GM23338 (cell line): ENCODE data around the gene ALKAL2. TPM values are rescaled to one million over a fixed set of nuclear protein-coding genes. Genes with fewer than 3 reads are reported as not detected.

Source experiments
- ATAC-seq: fragments of 200-7000 bp; cut with Tn5 transposase; 3 replicates; pipeline ENCODE4 v1.9.1; 2020
- DNase-seq: peaks from one replicate; pipeline ENCODE4 v3.0.0-alpha.2; 2015; ENCODE audit warnings: low spot score
- H2AFZ ChIP-seq: fragments of 200-600 bp; sonication (generic); 2 replicates; pipeline ENCODE4 v1.8.0; 2016; ENCODE audit warnings: antibody characterized with exemption, mild to moderate bottlenecking, moderate library complexity
- H3F3A ChIP-seq: fragments of 200-600 bp; sonication (generic); replicated peaks from 2 replicates; pipeline ENCODE4 v1.8.0; 2017; ENCODE audit warnings: antibody characterized with exemption, mixed run types, low read depth
- H3K27ac ChIP-seq: fragments of 200-600 bp; sonication (generic); 2 replicates; pipeline ENCODE4 v1.6.1; 2016; ENCODE audit warnings: low read depth
- H3K27me3 ChIP-seq: fragments of 200-600 bp; sonication (generic); 2 replicates; pipeline ENCODE4 v1.8.0; 2016; ENCODE audit warnings: mild to moderate bottlenecking, mixed run types, moderate library complexity; ENCODE audit not compliant: insufficient read depth
- H3K36me3 ChIP-seq: fragments of 200-600 bp; sonication (generic); 2 replicates; pipeline ENCODE4 v1.8.0; 2016; ENCODE audit warnings: mild to moderate bottlenecking; ENCODE audit not compliant: insufficient read depth
- H3K4me1 ChIP-seq: fragments of 200-600 bp; sonication (generic); 2 replicates; pipeline ENCODE4 v1.8.0; 2016; ENCODE audit warnings: mild to moderate bottlenecking, moderate library complexity; ENCODE audit not compliant: insufficient read depth
- H3K4me2 ChIP-seq: fragments of 200-600 bp; sonication (generic); 2 replicates; pipeline ENCODE4 v1.7.1; 2017; ENCODE audit warnings: mixed run types
- H3K4me3 ChIP-seq: fragments of 200-600 bp; sonication (generic); 2 replicates; pipeline ENCODE4 v1.6.1; 2016; ENCODE audit warnings: mixed run types
- H3K79me2 ChIP-seq: fragments of 200-600 bp; sonication (generic); replicated peaks from 2 replicates; pipeline ENCODE4 v1.8.0; 2017; ENCODE audit warnings: mild to moderate bottlenecking; ENCODE audit not compliant: insufficient read depth
- H3K9me2 ChIP-seq: fragments of 200-600 bp; sonication (generic); 2 replicates; pipeline ENCODE4 v1.8.0; 2017; ENCODE audit not compliant: insufficient read depth
- H4K20me1 ChIP-seq: fragments of 200-600 bp; sonication (generic); replicated peaks from 2 replicates; pipeline ENCODE4 v1.8.0; 2017; ENCODE audit warnings: mild to moderate bottlenecking; ENCODE audit not compliant: insufficient read depth
- H3K27ac Mint-ChIP-seq: 2 replicates; pipeline ENCODE4 v1.8.0; 2020; ENCODE audit warnings: inconsistent platforms, mild to moderate bottlenecking, moderate library complexity, mixed read lengths
- H3K27me3 Mint-ChIP-seq: 3 replicates; pipeline ENCODE4 v1.8.0; 2022; ENCODE audit warnings: low read depth, mild to moderate bottlenecking, moderate library complexity, mixed read lengths, inconsistent platforms; ENCODE audit not compliant: insufficient read depth, poor library complexity
- H3K36me3 Mint-ChIP-seq: 3 replicates; pipeline ENCODE4 v1.8.0; 2021; ENCODE audit warnings: low read depth, mild to moderate bottlenecking, inconsistent platforms, moderate library complexity, mixed read lengths
- H3K4me1 Mint-ChIP-seq: 3 replicates; pipeline ENCODE4 v1.8.0; 2020; ENCODE audit warnings: mild to moderate bottlenecking, inconsistent platforms, mixed read lengths
- H3K4me3 Mint-ChIP-seq: 3 replicates; pipeline ENCODE4 v1.8.0; 2021; ENCODE audit warnings: moderate library complexity, mild to moderate bottlenecking, inconsistent platforms, mixed read lengths
- H3K9me3 Mint-ChIP-seq: 3 replicates; pipeline ENCODE4 v1.8.0; 2020; ENCODE audit warnings: moderate library complexity, mild to moderate bottlenecking, inconsistent platforms, mixed read lengths
- ETS1 ChIP-seq: IDR thresholded peaks from 2 replicates; pipeline ENCODE4 v1.6.1; 2016; ENCODE audit warnings: antibody characterized with exemption
- EZH2phosphoT487 ChIP-seq: fragments of 200-600 bp; sonication (generic); IDR thresholded peaks from one replicate; pipeline ENCODE4 v1.8.1; 2018; ENCODE audit warnings: antibody characterized with exemption; ENCODE audit not compliant: unreplicated experiment
- NANOG ChIP-seq: IDR thresholded peaks from 2 replicates; pipeline ENCODE4 v1.6.1; 2016; ENCODE audit warnings: antibody characterized with exemption, borderline replicate concordance
- POLR2AphosphoS5 ChIP-seq: IDR thresholded peaks from 2 replicates; pipeline ENCODE4 v1.6.1; 2016; ENCODE audit warnings: antibody characterized with exemption, low read depth
- REST ChIP-seq: IDR thresholded peaks from one replicate; pipeline ENCODE4 v1.6.1; 2018; ENCODE audit warnings: antibody characterized with exemption; ENCODE audit not compliant: unreplicated experiment
- STAT1 ChIP-seq: IDR thresholded peaks from one replicate; pipeline ENCODE4 v1.6.1; 2016; ENCODE audit warnings: antibody characterized with exemption; ENCODE audit not compliant: unreplicated experiment
- ZNF114 ChIP-seq: fragments of 250-450 bp; sonication (Bioruptor Pico); IDR thresholded peaks from 2 replicates; pipeline ENCODE4 v1.5.0; 2020; ENCODE audit warnings: mild to moderate bottlenecking, moderate library complexity
- ZNF331 ChIP-seq: fragments of 250-450 bp; sonication (Bioruptor Pico); IDR thresholded peaks from 2 replicates; pipeline ENCODE4 v1.5.0; 2020; ENCODE audit warnings: low read depth, mild to moderate bottlenecking, moderate library complexity
- ZNF462 ChIP-seq: fragments of 250-450 bp; sonication (Bioruptor Pico); IDR thresholded peaks from 2 replicates; pipeline ENCODE4 v1.5.0; 2020; ENCODE audit warnings: mild to moderate bottlenecking, moderate library complexity
- polyA plus RNA-seq: library from polyadenylated mRNA; unstranded; fragments of >200 nt; fragmentation: Nextera tagmentation; extraction: Ambion mirVana; gene quantifications from 2 replicates; pipeline ENCODE4 v1.2.1, GENCODE V29; 2016
- total RNA-seq: library from RNA; depleted of rRNA; stranded (reverse); fragments of >200 nt; shearing (Covaris generic); gene quantifications from 2 replicates; pipeline ENCODE4 v1.2.3, GENCODE V29; 2014

The ALKAL2 gene
- total and polyA plus RNA-seq, 2 experiments from 2014 or later, result 6.4 to 12.1 TPM

- H3K27me3 ChIP-seq, result no peaks in the 10 kb centered on the region
- no peak for ATAC-seq
- H3K4me1 ChIP-seq, result no peaks in the 10 kb centered on the region
- no peak overlapping the region for H3K27ac Mint-ChIP-seq
- peaks cover 11% of the 10 kb centered on the region; the same call in 2 of the 3 replicates for H3K4me1 Mint-ChIP-seq
- H3K9me3 Mint-ChIP-seq, result no peaks in the 10 kb centered on the region; the same call in 1 of the 3 replicates
- no peak overlapping the region for H3K4me2 ChIP-seq
- no peaks in the 10 kb centered on the region for H3K27me3 Mint-ChIP-seq
- no peak overlapping the region for H3K4me3 Mint-ChIP-seq
- H3K4me3 ChIP-seq, result no peak overlapping the region
- H4K20me1 ChIP-seq, result no peaks in the 10 kb centered on the region
- H2AFZ ChIP-seq, result no peak overlapping the region
- H3K79me2 ChIP-seq, result no peaks in the 10 kb centered on the region
- DNase-seq, result no peak
- H3F3A ChIP-seq, result no peaks in the 10 kb centered on the region
- no peak for TF ChIP-seq NANOG
- TF ChIP-seq ETS1, result no peak
- no peak for TF ChIP-seq POLR2AphosphoS5
- TF ChIP-seq EZH2phosphoT487, result no peak
- no peak for TF ChIP-seq ZNF331 (CRISPR knock-in tag)
- no peak for TF ChIP-seq REST
- H3K36me3 Mint-ChIP-seq, result peaks cover 31% of the 10 kb centered on the region
- no peaks in the 10 kb centered on the region for H3K9me2 ChIP-seq
- H3K27ac ChIP-seq, result no peak overlapping the region
- no peaks in the 10 kb centered on the region; the same call in 1 of the 2 replicates for H3K36me3 ChIP-seq
Observed at GRCh38 chr2:244547-244946, 43.3 kb downstream of the ALKAL2 start.

GRCh38 chr2:238869-239268, 49.0 kb downstream of the ALKAL2 start:
- Histone ChIP-seq H3K4me2 (no peak overlapping the region), H3K27ac (no peak overlapping the region), H3K4me3 (no peak overlapping the region), H4K20me1 (no peaks in the 10 kb centered on the region), H2AFZ (no peak overlapping the region), H3K36me3 (no peaks in the 10 kb centered on the region), H3K4me1 (peaks cover 3% of the 10 kb centered on the region), H3K79me2 (no peaks in the 10 kb centered on the region), H3F3A (no peaks in the 10 kb centered on the region), H3K9me2 (peaks cover 5% of the 10 kb centered on the region; the same call in 1 of the 2 replicates), H3K27me3 (no peaks in the 10 kb centered on the region)
- Mint-ChIP-seq H3K4me1 (peaks cover 19% of the 10 kb centered on the region), H3K27ac (no peak overlapping the region), H3K36me3 (peaks cover 32% of the 10 kb centered on the region), H3K4me3 (no peak overlapping the region), H3K9me3 (no peaks in the 10 kb centered on the region; the same call in 1 of the 3 replicates), H3K27me3 (peaks cover 3% of the 10 kb centered on the region)
- DNase-seq (no peak), ATAC-seq (no peak)
- TF ChIP-seq ZNF462 (CRISPR knock-in tag), result no peak
- TF ChIP-seq ZNF331 (CRISPR knock-in tag), result no peak
- no peak for TF ChIP-seq STAT1
- no peak for TF ChIP-seq ZNF114
